K562 (cell line): Measurements from ENCODE around the gene ECPAS. TPM values are rescaled to one million over a fixed set of nuclear protein-coding genes. Genes with fewer than 3 reads are reported as not detected.
A peak's percentile ranks its signal among the peaks of the same experiment; 100 is the strongest.

Experiments used
- ATAC-seq: fragments of 200-7000 bp; cut with Tn5 transposase; 3 replicates; pipeline ENCODE4 v1.9.1; 2020; ENCODE audit warnings: moderate library complexity
- BruUV-seq: library from RNA; stranded (reverse); fragments of 400-500 nt; replicated peaks from 2 replicates; lab custom pipeline; 2021; lab: Mats Ljungman, UMichigan
- CTCF ChIA-PET: fragments of 300-600 bp; formaldehyde crosslinking; extraction: SDS; loops from one replicate; lab custom pipeline; 2021; ENCODE audit warnings: low intra/inter-chr PET ratio; lab: Yijun Ruan, JAX
- POLR2A ChIA-PET: fragments of 300-600, 350-650 bp; sonication (Branson Sonifier 250); formaldehyde crosslinking; extraction: SDS; loops from one replicate; lab custom pipeline; 2021; ENCODE audit warnings: antibody characterized with exemption, inconsistent platforms; lab: Yijun Ruan, JAX
- DNase-seq, 4 experiments: peaks; one replicate each; pipeline versions ENCODE4 v3.0.0 to v3.0.0-alpha.2; 2011 to 2018; ENCODE audit warnings: low spot score in 3 of 4, mixed read lengths in 3 of 4; ENCODE audit errors: extremely low read depth in 1 of 4
- FAIRE-seq: peaks from 2 replicates; lab custom pipeline; 2011; peaks lifted over from hg19 to GRCh38; lab: Jason Lieb, UNC
- H2AFZ ChIP-seq: 2 replicates; pipeline ENCODE4 v1.6.0; 2011; ENCODE audit warnings: low read depth, low read length, control low read depth, inconsistent platforms
- H3K27ac ChIP-seq: fragments of 200-600 bp; 3 replicates; pipeline ENCODE4 v1.8.0; 2011; ENCODE audit warnings: low read depth, mild to moderate bottlenecking, control low read depth, inconsistent platforms, low read length, moderate library complexity, mixed read lengths; ENCODE audit errors: extremely low read depth
- H3K27me3 ChIP-seq, 2 experiments: fragments of 300-600 bp in 1 of 2; 2 replicates in 1 of 2; 3 replicates in 1 of 2; pipeline versions ENCODE4 v1.6.0 to v1.8.0; 2011; ENCODE audit warnings: inconsistent platforms in 2 of 2, low read length in 2 of 2, mild to moderate bottlenecking in 1 of 2, mixed read lengths in 1 of 2, moderate library complexity in 1 of 2; ENCODE audit not compliant: control insufficient read depth in 2 of 2, insufficient read depth in 2 of 2
- H3K36me3 ChIP-seq: fragments of 300-600 bp; 3 replicates; pipeline ENCODE4 v1.8.0; 2011; ENCODE audit warnings: mild to moderate bottlenecking, low read length, inconsistent platforms; ENCODE audit not compliant: control insufficient read depth, insufficient read depth
- H3K4me1 ChIP-seq, 2 experiments: fragments of 200-600 bp in 1 of 2; replicated peaks in 1 of 2; 2 replicates in 1 of 2; 3 replicates in 1 of 2; pipeline versions ENCODE4 v1.5.1 to v1.8.0; 2011; ENCODE audit warnings: inconsistent platforms in 2 of 2, low read length in 2 of 2, mild to moderate bottlenecking in 1 of 2, mixed read lengths in 1 of 2, moderate library complexity in 1 of 2; ENCODE audit not compliant: control insufficient read depth in 2 of 2, insufficient read depth in 2 of 2
- H3K4me2 ChIP-seq: 2 replicates; pipeline ENCODE4 v1.6.1; 2011; ENCODE audit warnings: low read length, control low read depth, inconsistent platforms, mixed read lengths; ENCODE audit not compliant: insufficient read depth
- H3K4me3 ChIP-seq: fragments of 200-600 bp; sonication (generic), shearing (Covaris generic); 2 replicates; pipeline ENCODE4 v1.5.1; 2016; ENCODE audit warnings: control low read depth, inconsistent platforms
- H3K79me2 ChIP-seq: fragments of 200-600 bp; 3 replicates; pipeline ENCODE4 v1.8.0; 2011; ENCODE audit warnings: low read length, inconsistent platforms; ENCODE audit not compliant: control insufficient read depth, insufficient read depth
- H3K9ac ChIP-seq, 2 experiments: 2 replicates each; pipeline versions ENCODE4 v1.6.0 to v1.6.1; 2011; ENCODE audit warnings: low read depth in 2 of 2, low read length in 2 of 2, control low read depth in 1 of 2, inconsistent platforms in 1 of 2, mild to moderate bottlenecking in 1 of 2, mixed read lengths in 1 of 2; ENCODE audit not compliant: insufficient read depth in 1 of 2
- H3K9me1 ChIP-seq: one replicate; pipeline ENCODE4 v1.6.0; 2011; ENCODE audit warnings: inconsistent platforms, mild to moderate bottlenecking, low read length, moderate library complexity; ENCODE audit not compliant: control insufficient read depth, insufficient read depth
- H3K9me3 ChIP-seq: replicated peaks from 2 replicates; pipeline ENCODE4 v1.5.1; 2011; ENCODE audit warnings: low read depth, low read length, inconsistent platforms; ENCODE audit not compliant: control insufficient read depth, insufficient read depth
- H4K20me1 ChIP-seq: replicated peaks from 2 replicates; pipeline ENCODE4 v1.6.1; 2011; ENCODE audit warnings: low read length, inconsistent platforms, mixed read lengths; ENCODE audit not compliant: control insufficient read depth, insufficient read depth
- BRCA1 ChIP-seq, 2 experiments: fragments of 450-650 bp in 1 of 2; sonication (generic) in 1 of 2; formaldehyde crosslinking in 1 of 2; IDR thresholded peaks; 2 replicates each; pipeline versions ENCODE4 v1.5.0 to v1.6.1; 2017 to 2020; ENCODE audit warnings: mild to moderate bottlenecking in 1 of 2, missing genetic modification reagents in 1 of 2
- ELF2 ChIP-seq: fragments of 250-450 bp; sonication (Bioruptor Pico); IDR thresholded peaks from 2 replicates; pipeline ENCODE4 v1.5.0; 2021; ENCODE audit warnings: mild to moderate bottlenecking
- EP300 ChIP-seq: IDR thresholded peaks from 2 replicates; pipeline ENCODE4 v1.6.1; 2012; ENCODE audit warnings: low read length, improper control_type of control experiment
- FOSL1 ChIP-seq: fragments of 200-800 bp; sonication (Bioruptor generic); conservative IDR thresholded peaks from 2 replicates; pipeline ENCODE4 v1.6.1; 2016; ENCODE audit warnings: missing genetic modification characterization, missing compliant biosample characterization
- FOXJ3 ChIP-seq: sonication (generic); formaldehyde crosslinking; IDR thresholded peaks from 2 replicates; pipeline ENCODE4 v1.4.0; 2020; ENCODE audit warnings: mild to moderate bottlenecking, missing genetic modification reagents
- JUND ChIP-seq, 2 experiments: IDR thresholded peaks; 2 replicates in 1 of 2; 3 replicates in 1 of 2; pipeline ENCODE4 v1.6.1; 2011; ENCODE audit warnings: borderline replicate concordance in 2 of 2, low read depth in 2 of 2, low read length in 2 of 2, improper control_type of control experiment in 1 of 2, missing biosample characterization in 1 of 2, missing genetic modification characterization in 1 of 2, missing genetic modification reagents in 1 of 2
- PTRF ChIP-seq: fragments of 450-650 bp; IDR thresholded peaks from 2 replicates; pipeline ENCODE4 v1.6.1; 2016; ENCODE audit warnings: mild to moderate bottlenecking, missing genetic modification characterization, missing compliant biosample characterization
- RBM14 ChIP-seq: fragments of 200-400 bp; formaldehyde crosslinking; IDR thresholded peaks from 2 replicates; pipeline ENCODE4 v1.6.1; 2018; ENCODE audit warnings: low read depth, mild to moderate bottlenecking, low read length, moderate library complexity, borderline replicate concordance; ENCODE audit not compliant: insufficient read depth
- RBM34 ChIP-seq: fragments of 200-400 bp; formaldehyde crosslinking; IDR thresholded peaks from 2 replicates; pipeline ENCODE4 v1.6.1; 2018; ENCODE audit warnings: low read length, borderline replicate concordance; ENCODE audit not compliant: insufficient read depth
- ZFP30 ChIP-seq: fragments of 250-450 bp; sonication (Bioruptor Pico); IDR thresholded peaks from 2 replicates; pipeline ENCODE4 v1.8.0; 2022; ENCODE audit warnings: moderate library complexity, mild to moderate bottlenecking, inconsistent platforms, borderline replicate concordance
- ZNF175 ChIP-seq: fragments of 200-800 bp; sonication (Bioruptor generic); IDR thresholded peaks from 2 replicates; pipeline ENCODE4 v1.6.1; 2016; ENCODE audit warnings: low read depth, mild to moderate bottlenecking, missing genetic modification characterization, missing compliant biosample characterization
- in situ Hi-C: fragments of 300-500 bp; cut with MboI; formaldehyde crosslinking; loops from 4 replicates; pipeline ENCODE4 v1.15.0; 2018; ENCODE audit warnings: inconsistent platforms, mixed read lengths
- intact Hi-C: fragments of 100-400 bp; cut with micrococcal nuclease; formaldehyde crosslinking; loops from 2 replicates; pipeline ENCODE4 v1.14.2; 2022
- polyA plus RNA-seq, 8 experiments: library from polyadenylated mRNA; depleted of rRNA in 4 of 8; stranded (reverse) in 5 of 8; unstranded in 3 of 8; fragments of >200 nt; fragmentation: Nextera tagmentation in 2 of 8; fragmentation: Illumina TruSeq in 1 of 8; extraction: Ambion mirVana in 2 of 8; extraction: Trizol in 1 of 8; gene quantifications; 2 replicates each; pipeline versions ENCODE4 v1.2.1 to v1.2.3, GENCODE V29; 2011 to 2014; ENCODE audit warnings: inconsistent platforms in 1 of 8, missing spikeins in 1 of 8
- total RNA-seq, 7 experiments: library from RNA; depleted of rRNA in 6 of 7; stranded (reverse); fragments of >200 nt in 6 of 7; fragmentation: Illumina TruSeq in 2 of 7; extraction: Trizol in 2 of 7; gene quantifications; 2 replicates each; pipeline versions ENCODE4 v1.2.1 to v1.2.3, GENCODE V29; 2011 to 2021; ENCODE audit warnings: low replicate concordance in 1 of 7
- TF ChIP-seq, protein P1 (sequence below): sonication (generic); formaldehyde crosslinking; IDR thresholded peaks from 2 replicates; pipeline ENCODE4 v1.8.1; 2023; ENCODE audit warnings: mild to moderate bottlenecking, missing genetic modification reagents, moderate library complexity
- TF ChIP-seq, protein P2 (sequence below), 2 experiments: fragments of 450-650 bp in 1 of 2; sonication (generic) in 1 of 2; formaldehyde crosslinking in 1 of 2; IDR thresholded peaks in 1 of 2; conservative IDR thresholded peaks in 1 of 2; 2 replicates each; pipeline versions ENCODE4 v1.6.1 to v1.8.1; 2016 to 2023; ENCODE audit warnings: mild to moderate bottlenecking in 2 of 2, moderate library complexity in 2 of 2, inconsistent platforms in 1 of 2, missing genetic modification reagents in 1 of 2
- TF ChIP-seq, protein P3 (sequence below): fragments of 450-650 bp; IDR thresholded peaks from 2 replicates; pipeline ENCODE4 v1.6.1; 2016; ENCODE audit warnings: mild to moderate bottlenecking

Gene ECPAS
- total and polyA plus RNA-seq, 9 of the 15 experiments (the other 6 are each of a cell fraction or from before 2014, with no cell fraction given): 14.5 to 90.9 (median 75.7) TPM

- no peak for TF ChIP-seq BRCA1 (IDR thresholded peaks at IDR 0.05)
- TF ChIP-seq BRCA1 (CRISPR knock-in tag; IDR thresholded peaks at IDR 0.05): no peak
- no peak for TF ChIP-seq RBM34
- no peak for TF ChIP-seq PTRF (tag)
- TF ChIP-seq RBM14: no peak
- TF ChIP-seq FOXJ3 (CRISPR knock-in tag): no peak
- TF ChIP-seq, protein P1, sequence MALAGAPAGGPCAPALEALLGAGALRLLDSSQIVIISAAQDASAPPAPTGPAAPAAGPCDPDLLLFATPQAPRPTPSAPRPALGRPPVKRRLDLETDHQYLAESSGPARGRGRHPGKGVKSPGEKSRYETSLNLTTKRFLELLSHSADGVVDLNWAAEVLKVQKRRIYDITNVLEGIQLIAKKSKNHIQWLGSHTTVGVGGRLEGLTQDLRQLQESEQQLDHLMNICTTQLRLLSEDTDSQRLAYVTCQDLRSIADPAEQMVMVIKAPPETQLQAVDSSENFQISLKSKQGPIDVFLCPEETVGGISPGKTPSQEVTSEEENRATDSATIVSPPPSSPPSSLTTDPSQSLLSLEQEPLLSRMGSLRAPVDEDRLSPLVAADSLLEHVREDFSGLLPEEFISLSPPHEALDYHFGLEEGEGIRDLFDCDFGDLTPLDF (CRISPR knock-in tag): no peak
- TF ChIP-seq ZNF175 (CRISPR knock-in tag): no peak
Observed at GRCh38 chr9:111429175-111429574, 55.0 kb downstream of the ECPAS start (continued).

DNA sequence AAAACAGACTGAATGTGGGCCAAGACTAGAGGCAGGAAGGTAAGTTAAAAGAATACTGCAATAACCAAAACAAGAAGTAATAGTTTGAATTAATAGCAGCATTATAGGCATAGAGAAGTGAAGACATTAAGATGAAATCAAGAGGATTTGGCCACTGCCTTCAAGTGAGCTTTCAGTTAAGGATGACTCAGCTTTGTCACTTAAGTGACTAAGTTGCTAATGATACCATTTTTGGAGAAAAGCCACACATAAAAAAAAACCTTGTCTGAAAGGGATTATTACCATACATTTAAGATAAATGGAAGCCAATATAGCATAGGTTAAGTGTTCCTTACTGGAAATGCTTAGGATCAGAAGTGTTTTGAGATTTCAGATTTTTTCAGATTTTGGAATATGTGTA, 57.0 kb downstream of the ECPAS start:
- H3K36me3 ChIP-seq: peaks cover 91% of the 10 kb centered on the region
- ATAC-seq: peak; percentile 79
- TF ChIP-seq, protein P2, sequence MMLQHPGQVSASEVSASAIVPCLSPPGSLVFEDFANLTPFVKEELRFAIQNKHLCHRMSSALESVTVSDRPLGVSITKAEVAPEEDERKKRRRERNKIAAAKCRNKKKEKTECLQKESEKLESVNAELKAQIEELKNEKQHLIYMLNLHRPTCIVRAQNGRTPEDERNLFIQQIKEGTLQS (IDR thresholded peaks at IDR 0.05): peak; percentile 76
- TF ChIP-seq, protein P2 (CRISPR knock-in tag; conservative IDR thresholded peaks at IDR 0.05): no peak
- no peak for TF ChIP-seq ELF2
- peak; percentile 79; the same call in 1 of the 2 replicates for TF ChIP-seq JUND (IDR thresholded peaks at IDR 0.05; ENCODE audit: borderline replicate concordance, low read depth, low read length)
- peak; percentile 70; the same call in 2 of the 3 replicates for TF ChIP-seq JUND (tag; IDR thresholded peaks at IDR 0.05; ENCODE audit: borderline replicate concordance, low read depth, low read length)
- no peak for TF ChIP-seq ZFP30 (CRISPR knock-in tag)
- TF ChIP-seq EP300: 0 out of 2 replicates have a peak, but pooled peaks have one; percentile 11
- TF ChIP-seq FOSL1 (tag): peak; percentile 92
- TF ChIP-seq, protein P3, sequence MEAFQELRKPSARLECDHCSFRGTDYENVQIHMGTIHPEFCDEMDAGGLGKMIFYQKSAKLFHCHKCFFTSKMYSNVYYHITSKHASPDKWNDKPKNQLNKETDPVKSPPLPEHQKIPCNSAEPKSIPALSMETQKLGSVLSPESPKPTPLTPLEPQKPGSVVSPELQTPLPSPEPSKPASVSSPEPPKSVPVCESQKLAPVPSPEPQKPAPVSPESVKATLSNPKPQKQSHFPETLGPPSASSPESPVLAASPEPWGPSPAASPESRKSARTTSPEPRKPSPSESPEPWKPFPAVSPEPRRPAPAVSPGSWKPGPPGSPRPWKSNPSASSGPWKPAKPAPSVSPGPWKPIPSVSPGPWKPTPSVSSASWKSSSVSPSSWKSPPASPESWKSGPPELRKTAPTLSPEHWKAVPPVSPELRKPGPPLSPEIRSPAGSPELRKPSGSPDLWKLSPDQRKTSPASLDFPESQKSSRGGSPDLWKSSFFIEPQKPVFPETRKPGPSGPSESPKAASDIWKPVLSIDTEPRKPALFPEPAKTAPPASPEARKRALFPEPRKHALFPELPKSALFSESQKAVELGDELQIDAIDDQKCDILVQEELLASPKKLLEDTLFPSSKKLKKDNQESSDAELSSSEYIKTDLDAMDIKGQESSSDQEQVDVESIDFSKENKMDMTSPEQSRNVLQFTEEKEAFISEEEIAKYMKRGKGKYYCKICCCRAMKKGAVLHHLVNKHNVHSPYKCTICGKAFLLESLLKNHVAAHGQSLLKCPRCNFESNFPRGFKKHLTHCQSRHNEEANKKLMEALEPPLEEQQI: no peak

More for the DNA sequence above, 57.0 kb downstream of the ECPAS start:
- in situ Hi-C loops: no loop called here
- DNase-seq (peak in 3 of 4 experiments; percentile 16 to 44 (median 17)), FAIRE-seq (no peak)
- BruUV-seq: no TSS peak
- Histone ChIP-seq H3K27me3 (no peaks in the 10 kb centered on the region), H2AFZ (no peak overlapping the region), H3K4me1 (0 out of 5 replicates have a peak, but pooled peaks cover 0 to 2% of the 10 kb centered on the region in 2 experiments), H3K27ac (peak overlapping the region; percentile 27; the same call in 2 of the 3 replicates), H3K9ac (no peak overlapping the region), H3K4me2 (no peak overlapping the region), H3K9me1 (no peaks in the 10 kb centered on the region), H3K9me3 (no peaks in the 10 kb centered on the region), H3K4me3 (no peak overlapping the region), H4K20me1 (no peaks in the 10 kb centered on the region), H3K79me2 (no peaks in the 10 kb centered on the region)
- POLR2A ChIA-PET: no interaction called here
- intact Hi-C loops: no loop called here
- CTCF ChIA-PET: interaction anchor here (0.6 kb wide), 1 partner anchor 341 kb away, joined by 4 read pairs; no protein-coding TSS in a partner anchor
